ENCODE measurements around the gene TMPRSS13. TPM values are rescaled to one million over a fixed set of nuclear protein-coding genes. Genes with fewer than 3 reads are reported as not detected.

The TMPRSS13 gene
- total RNA-seq, 1 experiment from 2014 or later: 0.50 TPM

GRCh38 chr11:117960406-117960805 is 31.2 kb upstream of the TMPRSS13 start:
- no peak overlapping the region for H4K91ac ChIP-seq (ENCODE audit: insufficient read length, low read depth, low read length)
- no peak overlapping the region for H3T11ph ChIP-seq (ENCODE audit: low read length)
- no peak for TF ChIP-seq CTCF (conservative IDR thresholded peaks at IDR 0.05)
- no peak overlapping the region for H3K4me2 ChIP-seq (ENCODE audit: insufficient read depth, insufficient read length, low read length)
- no peaks in the 10 kb centered on the region for H3K4me1 ChIP-seq (ENCODE audit: insufficient read depth, low read length)
- H3K56ac ChIP-seq (ENCODE audit: insufficient read length, low read depth, low read length): no peak overlapping the region
- no peaks in the 10 kb centered on the region for H3K9me3 ChIP-seq (ENCODE audit: control insufficient read depth, low read depth, low read length)
- H3K4me3 Mint-ChIP-seq: no peak overlapping the region
- no peak overlapping the region for H3K14ac ChIP-seq (ENCODE audit: insufficient read depth, low read length)
- no peak overlapping the region for H2BK5ac ChIP-seq (ENCODE audit: insufficient read length, low read length)
- H2AK5ac ChIP-seq (ENCODE audit: insufficient read length, low read length): no peak overlapping the region
- H2BK120ac ChIP-seq (ENCODE audit: low read depth, low read length, poor library complexity, severe bottlenecking): no peak overlapping the region
- no peak overlapping the region for H4K8ac ChIP-seq (replicated peaks; ENCODE audit: insufficient read length, low read depth, low read length)
- no peaks in the 10 kb centered on the region for H4K20me1 ChIP-seq (ENCODE audit: control insufficient read depth, insufficient read depth, insufficient read length)
- H2BK15ac ChIP-seq (ENCODE audit: low read depth, low read length): no peak overlapping the region
- H3K9me3 Mint-ChIP-seq: no peaks in the 10 kb centered on the region; a peak in 1 of 5 replicates
- H3K9ac ChIP-seq (ENCODE audit: extremely low read depth, insufficient read length, low read length): no peak overlapping the region
- H3K36me3 Mint-ChIP-seq (ENCODE audit: insufficient read depth in 1 of 3, low read depth in 3 of 3): no peaks in the 10 kb centered on the region
- no peak overlapping the region for H3K4ac ChIP-seq (ENCODE audit: low read depth, low read length)
- H3K4me1 Mint-ChIP-seq: peaks cover 0 to 3% of the 10 kb centered on the region in 2 experiments; a peak in 2 of 4 replicates
- no peak overlapping the region for H2BK12ac ChIP-seq (ENCODE audit: insufficient read length, low read depth, low read length)
- no peak overlapping the region for H2BK20ac ChIP-seq (ENCODE audit: low read depth, low read length, poor library complexity, severe bottlenecking)
- no peak overlapping the region for H4K5ac ChIP-seq (ENCODE audit: insufficient read length, low read depth, low read length)
- H3K27ac Mint-ChIP-seq: no peak overlapping the region
- no peaks in the 10 kb centered on the region for H3K79me2 ChIP-seq (ENCODE audit: insufficient read depth, low read length)
- no CpG with 5 or more reads among the region's 1 CpG for WGBS (ENCODE audit: extremely low coverage, insufficient read length, low lambda C conversion rate)
- no peaks in the 10 kb centered on the region for H3K27me3 ChIP-seq (ENCODE audit: insufficient read depth, low read length)
- H3K79me1 ChIP-seq (ENCODE audit: insufficient read depth, low read depth, low read length, poor library complexity, severe bottlenecking): no peaks in the 10 kb centered on the region
- H3K23me2 ChIP-seq (ENCODE audit: insufficient read length, low read depth, low read length, poor library complexity, severe bottlenecking): no peaks in the 10 kb centered on the region
- H2AFZ ChIP-seq (ENCODE audit: low read length): no peak overlapping the region
- no peak for DNase-seq
- no peak overlapping the region for H3K23ac ChIP-seq (ENCODE audit: insufficient read length, low read depth, low read length)
- H3K18ac ChIP-seq (ENCODE audit: insufficient read length, low read depth, low read length): no peak overlapping the region
- peaks cover 10% of the 10 kb centered on the region for H3K27me3 Mint-ChIP-seq (ENCODE audit: low read depth)
- no peak overlapping the region for H3K27ac ChIP-seq (ENCODE audit: insufficient read length, low read depth, low read length)
